ENCODE data around the gene SF3A2.

SF3A2 gene

GRCh38 chr19:2228157-2229030 is 8.2 kb upstream of the SF3A2 start:
- DNase-seq = no peak

- no peak for DNase-seq
Measured at GRCh38 chr19:2229103-2230032, 7.3 kb upstream of the SF3A2 start.

- no peak for DNase-seq
Measured at GRCh38 chr19:2230033-2230531, 6.5 kb upstream of the SF3A2 start.

DNA sequence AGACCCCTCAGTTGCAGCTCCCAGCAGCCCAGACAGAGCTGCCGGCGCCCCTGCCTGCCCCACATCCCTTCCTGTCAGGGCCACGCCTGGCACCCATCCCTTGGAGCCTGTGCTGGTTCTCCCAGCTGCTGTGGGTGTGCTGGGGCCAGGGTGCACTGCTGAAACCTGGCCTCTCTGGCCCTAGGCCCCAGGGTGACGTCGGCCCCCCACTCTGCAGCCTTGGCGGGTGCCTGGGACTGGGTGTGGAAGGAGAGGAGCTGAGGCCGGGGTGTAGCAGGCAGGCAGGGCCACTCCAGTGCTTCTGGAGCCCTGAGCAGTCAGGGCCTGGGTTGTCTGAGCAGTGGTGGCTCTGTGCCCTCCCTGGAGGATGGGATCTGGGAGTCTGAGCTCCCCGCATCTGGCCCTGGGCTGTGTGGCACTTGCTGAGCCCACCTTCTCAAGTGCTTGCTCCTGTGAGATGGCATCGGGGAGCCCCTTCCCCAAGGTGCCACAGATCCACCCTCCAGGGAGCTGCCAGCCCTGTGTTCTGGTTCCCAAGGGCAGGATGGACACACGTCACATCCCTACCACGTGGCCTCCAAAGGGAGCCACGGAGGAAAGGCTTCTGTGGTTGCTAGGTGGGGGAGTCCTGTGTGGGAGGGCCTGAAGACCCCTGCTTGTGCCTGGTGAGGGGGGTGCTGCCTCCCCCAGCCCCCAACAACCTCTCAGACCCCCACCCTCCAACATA is 5.7 kb upstream of the SF3A2 start:
- no peak for DNase-seq

- no peak for DNase-seq
Measured at GRCh38 chr19:2231621-2232221, 4.9 kb upstream of the SF3A2 start.

- no peak for DNase-seq
Measured at GRCh38 chr19:2232286-2233151, 4.1 kb upstream of the SF3A2 start.

DNA sequence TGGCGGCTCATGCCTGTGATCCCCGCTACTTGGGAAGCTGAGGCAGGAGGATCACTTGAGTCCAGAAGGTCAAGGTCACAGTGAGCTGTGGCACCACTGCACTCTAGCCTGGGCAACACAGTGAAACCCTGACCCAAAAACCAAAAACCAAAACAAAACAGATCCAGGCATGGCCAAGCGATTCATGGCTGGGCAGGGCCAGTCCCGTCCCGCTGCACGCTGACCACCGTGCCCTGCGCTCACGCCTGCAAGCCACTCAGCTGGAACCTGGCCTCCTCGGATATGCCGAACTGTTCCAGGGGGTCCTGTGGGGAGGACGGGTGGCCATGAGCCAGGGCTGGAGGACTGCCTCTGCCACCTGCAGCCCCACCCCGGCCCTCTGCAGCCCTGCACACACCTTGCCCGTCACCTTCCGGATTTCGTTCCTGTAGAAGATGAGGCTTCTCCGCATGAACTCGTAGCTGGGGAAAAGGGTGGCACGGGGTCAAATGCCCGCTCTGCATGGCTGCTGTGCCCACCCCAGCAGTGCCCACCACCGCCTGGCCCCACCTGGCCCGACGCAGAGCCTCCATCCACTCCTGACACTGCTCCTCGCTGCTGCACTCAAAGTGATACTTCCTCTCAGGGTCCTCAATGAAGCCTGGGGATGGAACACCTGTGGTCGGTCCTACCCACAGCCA is 2.9 kb upstream of the SF3A2 start:
- DNase-seq = no peak

GRCh38 chr19:2234996-2235380 is 1.6 kb upstream of the SF3A2 start:
- DNase-seq = no peak

- peak; percentile 17 for DNase-seq
Measured at GRCh38 chr19:2235381-2236063, 1.1 kb upstream of the SF3A2 start.

DNA sequence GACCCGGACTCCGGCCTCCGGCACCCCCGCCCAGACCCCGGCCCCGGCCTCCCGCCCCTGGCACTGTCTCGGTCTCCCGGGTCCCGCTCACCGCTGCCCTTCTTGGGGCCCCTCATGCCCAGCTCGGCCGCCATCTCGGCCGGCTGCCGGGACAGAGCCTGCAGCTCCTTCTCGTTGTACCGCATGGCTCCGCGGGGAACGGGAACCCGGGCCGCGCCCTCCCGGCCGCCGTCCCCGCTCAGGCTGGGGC is 635 bp upstream of the SF3A2 start:
- DNase-seq = no peak

- no peak for DNase-seq
Measured at GRCh38 chr19:2237051-2237868, 636 bp downstream of the SF3A2 start.

DNA sequence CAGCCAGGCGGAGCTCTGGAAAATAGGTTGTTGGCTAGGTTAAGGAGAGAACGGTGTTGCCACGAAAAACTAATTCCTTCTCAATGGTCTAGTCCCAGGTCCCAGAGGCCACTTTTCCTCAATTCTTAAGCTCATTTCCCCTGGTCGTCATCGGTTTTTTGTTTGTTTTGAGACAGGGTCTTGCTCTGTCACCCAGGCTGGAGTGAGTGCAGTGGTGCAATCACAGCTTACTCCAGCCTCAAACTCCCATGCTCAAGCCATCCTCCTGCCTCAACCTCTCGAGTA is 1.2 kb downstream of the SF3A2 start:
- no peak for DNase-seq

- no peak for DNase-seq
Measured at GRCh38 chr19:2239173-2239572, 2.5 kb downstream of the SF3A2 start.

DNA sequence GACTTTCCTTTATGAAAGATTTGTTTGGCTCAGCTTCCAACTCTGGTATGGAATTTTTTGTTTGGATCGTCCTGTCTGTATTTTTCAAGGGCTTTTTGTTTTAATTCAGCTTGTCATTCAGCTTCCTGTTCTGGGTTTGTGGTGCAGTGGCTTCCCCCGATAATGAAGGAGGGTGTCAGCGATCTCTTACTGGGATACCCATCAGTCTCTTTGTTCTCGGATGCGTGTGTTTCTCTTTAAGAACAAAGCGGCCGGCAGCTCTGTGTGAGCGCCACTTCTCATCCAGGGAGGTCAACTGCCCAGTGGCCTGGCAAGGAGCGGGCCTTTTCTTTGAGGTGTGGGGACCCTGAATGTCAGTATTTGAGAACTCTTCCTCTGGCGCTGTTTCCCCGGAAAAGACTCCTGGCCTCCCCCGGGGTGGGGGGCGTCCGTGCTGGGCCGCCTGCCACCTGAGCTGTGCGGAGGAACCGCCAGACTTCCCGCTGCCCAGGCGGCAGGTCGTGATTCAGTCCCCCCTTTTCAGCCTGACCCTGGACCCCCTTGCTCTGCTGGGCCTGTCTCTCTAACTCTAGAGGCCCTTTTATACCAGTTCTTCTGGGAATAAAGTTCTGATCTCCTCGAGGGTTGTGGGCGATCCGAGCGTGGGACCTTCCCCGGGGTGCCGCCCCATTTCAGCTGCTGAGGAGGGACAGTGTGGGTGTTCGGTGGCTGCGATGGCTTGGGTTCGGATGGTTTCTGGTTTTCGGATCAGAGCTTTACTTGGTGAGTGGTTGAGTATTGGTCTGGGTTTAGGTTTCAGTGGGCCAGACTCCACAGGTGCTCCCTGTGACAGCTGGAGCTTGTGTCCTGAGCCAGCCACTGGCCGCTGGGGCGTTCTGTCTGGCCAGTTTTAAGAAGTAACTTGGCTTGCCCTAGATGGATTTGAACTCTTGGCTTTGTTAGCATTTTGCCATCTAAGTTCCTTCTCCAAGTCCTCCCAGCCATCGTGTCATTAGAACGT is 3.4 kb downstream of the SF3A2 start:
- peak; percentile 33 for DNase-seq

- no peak for DNase-seq
Measured at GRCh38 chr19:2240881-2241760, 4.5 kb downstream of the SF3A2 start.

- DNase-seq = no peak
Measured at GRCh38 chr19:2242092-2242537, 5.5 kb downstream of the SF3A2 start.

GRCh38 chr19:2242816-2243215 is 6.2 kb downstream of the SF3A2 start:
- no peak for DNase-seq
